Measurements from ENCODE around the gene NDUFB2. TPM values are rescaled to one million over a fixed set of nuclear protein-coding genes. Genes with fewer than 3 reads are reported as not detected.

NDUFB2 gene
- total RNA-seq: 96.0 TPM

GRCh38 chr7:140696680-140697446 lies at the start of gene NDUFB2:
Gene NDUFB2, plus strand, starts transcription at chr7:140696708. Its CDS starts 37 bp downstream, at chr7:140696745.

DNA sequence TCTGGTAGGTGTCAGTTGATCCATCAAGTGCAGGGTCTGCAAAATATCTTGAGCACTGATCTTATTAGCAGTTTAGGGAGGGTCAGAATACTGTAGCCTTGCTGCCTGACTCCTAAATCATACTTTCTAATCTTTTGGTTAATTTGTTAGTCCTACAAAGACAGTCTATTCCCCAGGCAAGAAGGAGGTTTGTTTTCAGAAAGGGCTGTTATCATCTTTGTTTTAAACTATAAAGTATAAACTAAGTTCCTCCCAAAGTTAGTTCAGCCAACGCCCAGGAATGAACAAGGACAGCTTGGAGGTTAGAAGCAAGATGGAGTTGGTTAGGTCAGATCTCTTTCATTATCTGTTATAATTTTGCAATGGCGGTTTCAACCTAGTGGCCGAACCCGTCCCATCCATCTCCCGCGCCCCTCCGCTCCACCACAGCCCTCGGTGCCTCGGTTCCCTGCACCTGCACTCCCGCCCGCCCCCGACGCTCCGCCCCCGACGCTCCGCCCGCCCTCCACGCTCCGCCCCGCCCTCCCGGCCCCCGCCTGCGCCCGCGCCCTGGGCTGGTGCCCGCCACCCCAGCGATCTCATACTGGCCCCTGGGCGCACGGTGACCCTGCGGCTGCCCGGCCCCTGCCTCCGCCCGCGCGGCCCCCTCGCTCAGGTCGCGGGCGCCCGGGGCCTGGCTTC lies 24.0 kb upstream of the NDUFB2 start, which contains the start of gene ADCK2:
Gene ADCK2 (plus strand): TSS at position 564 of the 681 bp plus-strand sequence. CDS start 386 bp downstream, outside the sequence.

Other genes with a start within 250 kb of the NDUFB2 start
- 101 TPM for gene MKRN1, start 217.2 kb upstream of the NDUFB2 start, total RNA-seq
- gene DENND2A, start 55.9 kb upstream of the NDUFB2 start, total RNA-seq: 43.8 TPM
- 49.4 TPM for gene ADCK2, start 23.8 kb upstream of the NDUFB2 start, total RNA-seq
- gene BRAF, start 228.2 kb downstream of the NDUFB2 start, total RNA-seq: 87.4 TPM